Measurements from ENCODE around the gene GH1.
"Not testable (repeated sequence)": the region's sequence is repeated elsewhere in the genome, so short reads cannot be mapped to it uniquely, and the experiment has no call there.

GH1 gene

DNA sequence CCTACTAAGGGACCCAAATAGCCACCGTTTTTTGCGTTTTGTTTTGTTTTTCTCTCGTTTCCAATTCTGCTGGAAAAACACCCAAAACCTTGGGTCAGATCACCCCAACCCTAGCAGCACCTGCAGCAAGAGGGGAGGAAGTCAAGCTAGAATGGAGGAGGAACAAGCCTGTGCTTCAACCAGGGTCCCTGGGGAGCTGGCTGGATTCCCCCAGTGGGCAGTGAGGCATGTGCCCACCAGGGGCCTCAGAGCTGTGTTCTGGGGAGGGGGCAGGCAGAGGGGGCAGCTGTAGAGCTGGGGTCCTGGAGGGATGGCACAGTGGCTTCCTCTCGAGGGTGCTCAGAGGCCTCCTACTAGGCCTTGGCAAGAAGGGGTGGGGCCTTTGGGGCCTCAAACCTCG lies 7.0 kb upstream of the GH1 start:
- DNase-seq (ENCODE audit: low read depth), result no peak
- H3K4me3 ChIP-seq (ENCODE audit: low read depth, low read length), result no peak overlapping the region
- TF ChIP-seq, protein P1, sequence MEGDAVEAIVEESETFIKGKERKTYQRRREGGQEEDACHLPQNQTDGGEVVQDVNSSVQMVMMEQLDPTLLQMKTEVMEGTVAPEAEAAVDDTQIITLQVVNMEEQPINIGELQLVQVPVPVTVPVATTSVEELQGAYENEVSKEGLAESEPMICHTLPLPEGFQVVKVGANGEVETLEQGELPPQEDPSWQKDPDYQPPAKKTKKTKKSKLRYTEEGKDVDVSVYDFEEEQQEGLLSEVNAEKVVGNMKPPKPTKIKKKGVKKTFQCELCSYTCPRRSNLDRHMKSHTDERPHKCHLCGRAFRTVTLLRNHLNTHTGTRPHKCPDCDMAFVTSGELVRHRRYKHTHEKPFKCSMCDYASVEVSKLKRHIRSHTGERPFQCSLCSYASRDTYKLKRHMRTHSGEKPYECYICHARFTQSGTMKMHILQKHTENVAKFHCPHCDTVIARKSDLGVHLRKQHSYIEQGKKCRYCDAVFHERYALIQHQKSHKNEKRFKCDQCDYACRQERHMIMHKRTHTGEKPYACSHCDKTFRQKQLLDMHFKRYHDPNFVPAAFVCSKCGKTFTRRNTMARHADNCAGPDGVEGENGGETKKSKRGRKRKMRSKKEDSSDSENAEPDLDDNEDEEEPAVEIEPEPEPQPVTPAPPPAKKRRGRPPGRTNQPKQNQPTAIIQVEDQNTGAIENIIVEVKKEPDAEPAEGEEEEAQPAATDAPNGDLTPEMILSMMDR (conservative IDR thresholded peaks at IDR 0.05; ENCODE audit: low read depth, low read length), result no peak

DNA sequence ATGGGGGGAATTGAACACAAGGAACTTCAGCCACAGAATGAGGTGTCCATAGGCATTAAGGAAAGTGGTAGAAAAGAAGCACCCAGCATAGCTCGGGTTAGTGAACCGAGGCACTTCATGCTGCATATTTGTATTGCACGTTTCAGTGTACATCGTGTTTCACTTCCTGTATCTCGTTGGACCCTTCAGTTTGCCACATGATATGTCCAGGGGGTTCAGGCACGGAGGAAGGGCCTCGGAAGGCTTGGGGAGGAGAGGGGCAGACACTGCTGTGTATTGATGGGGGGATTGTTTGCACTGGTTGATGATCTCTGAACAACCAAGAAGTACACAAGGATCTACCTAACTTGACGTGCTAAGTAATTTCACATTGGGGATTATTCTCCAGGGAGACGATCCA lies 3.8 kb upstream of the GH1 start:
- not testable (repeated sequence) for DNase-seq (ENCODE audit: low read depth); H3K4me3 ChIP-seq (ENCODE audit: low read depth, low read length)

DNA sequence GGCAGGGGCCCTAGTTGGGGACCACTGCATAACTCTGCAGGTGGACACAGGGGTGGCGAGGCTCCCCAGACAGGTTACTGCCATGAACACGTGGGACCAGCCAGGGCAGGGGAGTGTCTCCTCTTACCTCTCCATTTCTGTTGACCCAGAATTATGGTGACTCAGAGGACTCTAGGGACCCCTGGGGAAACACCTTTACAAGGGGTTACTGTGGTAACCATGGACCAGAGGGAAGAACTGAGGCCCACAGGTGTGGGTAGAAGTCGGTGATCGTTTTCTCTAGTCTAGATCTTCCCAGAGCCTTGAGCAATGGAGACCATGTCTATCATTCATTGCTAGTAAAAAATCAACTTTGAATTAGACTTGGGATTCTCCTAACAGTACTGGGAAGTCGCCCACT lies 2.1 kb upstream of the GH1 start:
- not testable (repeated sequence) for H3K4me3 ChIP-seq (ENCODE audit: low read depth, low read length); DNase-seq (ENCODE audit: low read depth)

DNA sequence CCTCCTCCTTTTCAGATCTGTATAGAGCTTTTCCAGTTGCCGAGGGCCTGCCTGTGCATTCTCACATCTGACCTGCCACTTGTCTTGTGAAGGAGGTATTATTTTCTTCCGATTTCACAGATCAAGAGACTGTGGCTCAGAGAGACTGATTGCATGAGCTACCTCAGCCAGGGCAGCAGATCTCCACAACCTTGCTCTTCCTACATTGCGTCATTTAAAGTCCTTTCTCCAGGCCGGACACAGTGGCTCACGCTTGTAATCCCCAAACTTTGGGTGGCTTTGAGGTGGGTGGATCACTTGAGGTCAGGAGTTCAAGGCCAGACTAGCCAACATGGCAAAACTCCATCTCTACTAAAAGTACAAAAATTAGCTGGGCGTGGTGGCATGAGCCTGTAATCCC lies 1.4 kb upstream of the GH1 start:
- not testable (repeated sequence) for H3K4me3 ChIP-seq (ENCODE audit: low read depth, low read length); DNase-seq (ENCODE audit: low read depth)

DNA sequence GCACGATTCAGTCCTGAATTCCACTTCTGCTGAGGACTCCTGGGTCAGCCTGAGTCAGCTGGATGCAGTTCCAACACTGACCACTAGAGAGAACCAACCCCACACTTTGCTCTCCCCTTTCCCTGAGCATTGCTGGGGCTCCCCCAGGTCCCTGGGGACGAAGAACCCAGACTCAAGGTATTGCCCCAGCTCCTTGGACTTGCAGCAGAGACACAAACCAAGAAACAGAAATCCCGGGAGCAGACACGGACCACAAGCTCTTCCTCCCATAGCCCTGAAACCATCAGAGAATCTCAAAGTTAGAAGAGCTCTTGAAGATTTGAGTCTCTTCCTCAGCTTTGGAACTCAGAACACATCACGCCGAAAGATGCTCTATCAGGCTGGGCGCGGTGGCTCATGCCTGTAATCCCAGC lies 678 bp upstream of the GH1 start:
- TF ChIP-seq, protein P1 (conservative IDR thresholded peaks at IDR 0.05; ENCODE audit: low read depth, low read length), result peak; percentile 93
- peak; percentile 75 for DNase-seq (ENCODE audit: low read depth)
- no peak overlapping the region for H3K4me3 ChIP-seq (ENCODE audit: low read depth, low read length)

DNA sequence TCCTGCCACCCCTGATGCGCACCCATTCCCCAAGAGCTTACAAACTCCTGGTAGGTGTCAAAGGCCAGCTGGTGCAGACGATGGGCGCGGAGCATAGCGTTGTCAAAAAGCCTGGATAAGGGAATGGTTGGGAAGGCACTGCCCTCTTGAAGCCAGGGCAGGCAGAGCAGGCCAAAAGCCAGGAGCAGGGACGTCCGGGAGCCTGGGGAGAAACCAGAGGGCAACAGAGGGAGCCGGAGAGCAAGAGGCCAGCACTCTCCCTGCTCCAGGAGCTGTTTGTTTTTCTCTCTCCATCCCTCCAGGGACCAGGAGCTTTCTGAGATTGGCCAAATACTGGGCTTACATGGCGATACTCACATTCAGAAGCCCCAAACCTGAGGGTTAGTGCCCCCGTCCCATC lies 334 bp downstream of the GH1 start:
- DNase-seq (ENCODE audit: low read depth), result no peak
- TF ChIP-seq, protein P1 (conservative IDR thresholded peaks at IDR 0.05; ENCODE audit: low read depth, low read length), result no peak
- H3K4me3 ChIP-seq (ENCODE audit: low read depth, low read length), result no peak overlapping the region

DNA sequence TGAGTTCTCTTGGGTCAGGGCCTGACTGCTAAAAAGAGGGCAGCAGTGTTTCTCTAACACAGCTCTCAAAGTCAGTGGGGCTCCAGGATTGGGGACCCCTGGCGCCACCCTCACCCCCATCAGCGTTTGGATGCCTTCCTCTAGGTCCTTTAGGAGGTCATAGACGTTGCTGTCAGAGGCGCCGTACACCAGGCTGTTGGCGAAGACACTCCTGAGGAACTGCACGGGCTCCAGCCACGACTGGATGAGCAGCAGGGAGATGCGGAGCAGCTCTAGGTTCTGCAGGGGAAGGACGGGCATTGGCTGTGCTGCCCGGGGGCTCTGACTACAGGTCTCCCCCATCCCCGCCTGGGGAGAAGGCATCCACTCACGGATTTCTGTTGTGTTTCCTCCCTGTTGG lies 993 bp downstream of the GH1 start:
- no peak for DNase-seq (ENCODE audit: low read depth)
- no peak overlapping the region for H3K4me3 ChIP-seq (ENCODE audit: low read depth, low read length)
- TF ChIP-seq, protein P1 (conservative IDR thresholded peaks at IDR 0.05; ENCODE audit: low read depth, low read length), result no peak

DNA sequence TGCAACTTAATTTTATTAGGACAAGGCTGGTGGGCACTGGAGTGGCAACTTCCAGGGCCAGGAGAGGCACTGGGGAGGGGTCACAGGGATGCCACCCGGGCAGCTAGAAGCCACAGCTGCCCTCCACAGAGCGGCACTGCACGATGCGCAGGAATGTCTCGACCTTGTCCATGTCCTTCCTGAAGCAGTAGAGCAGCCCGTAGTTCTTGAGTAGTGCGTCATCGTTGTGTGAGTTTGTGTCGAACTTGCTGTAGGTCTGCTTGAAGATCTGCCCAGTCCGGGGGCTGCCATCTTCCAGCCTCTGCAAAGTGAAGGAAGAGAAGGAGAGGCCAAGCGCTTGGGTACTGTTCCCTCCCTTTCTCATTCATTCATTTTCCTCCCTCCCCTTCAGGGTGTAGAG lies 1.4 kb downstream of the GH1 start:
- not testable (repeated sequence) for H3K4me3 ChIP-seq (ENCODE audit: low read depth, low read length); DNase-seq (ENCODE audit: low read depth)

DNA sequence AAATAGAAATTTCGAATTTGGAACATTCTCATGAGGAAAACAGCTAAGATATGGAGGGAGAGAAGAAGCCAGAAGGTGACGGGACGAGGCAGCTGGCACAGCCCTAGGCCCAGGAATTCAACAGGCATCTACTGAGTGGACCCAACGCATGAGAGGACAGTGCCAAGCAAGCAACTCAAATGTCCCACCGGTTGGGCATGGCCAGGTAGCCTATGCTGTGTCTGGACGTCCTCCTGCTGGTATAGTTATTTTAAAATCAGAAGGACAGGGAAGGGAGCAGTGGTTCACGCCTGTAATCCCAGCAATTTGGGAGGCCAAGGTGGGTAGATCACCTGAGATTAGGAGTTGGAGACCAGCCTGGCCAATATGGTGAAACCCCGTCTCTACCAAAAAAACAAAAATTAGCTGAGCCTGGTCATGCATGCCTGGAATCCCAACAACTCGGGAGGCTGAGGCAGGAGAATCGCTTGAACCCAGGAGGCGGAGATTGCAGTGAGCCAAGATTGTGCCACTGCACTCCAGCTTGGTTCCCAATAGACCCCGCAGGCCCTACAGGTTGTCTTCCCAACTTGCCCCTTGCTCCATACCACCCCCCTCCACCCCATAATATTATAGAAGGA lies 2.0 kb downstream of the GH1 start:
- H3K4me3 ChIP-seq (ENCODE audit: low read depth, low read length), result no peak overlapping the region
- DNase-seq (ENCODE audit: low read depth), result no peak
- TF ChIP-seq, protein P1 (conservative IDR thresholded peaks at IDR 0.05; ENCODE audit: low read depth, low read length), result no peak

DNA sequence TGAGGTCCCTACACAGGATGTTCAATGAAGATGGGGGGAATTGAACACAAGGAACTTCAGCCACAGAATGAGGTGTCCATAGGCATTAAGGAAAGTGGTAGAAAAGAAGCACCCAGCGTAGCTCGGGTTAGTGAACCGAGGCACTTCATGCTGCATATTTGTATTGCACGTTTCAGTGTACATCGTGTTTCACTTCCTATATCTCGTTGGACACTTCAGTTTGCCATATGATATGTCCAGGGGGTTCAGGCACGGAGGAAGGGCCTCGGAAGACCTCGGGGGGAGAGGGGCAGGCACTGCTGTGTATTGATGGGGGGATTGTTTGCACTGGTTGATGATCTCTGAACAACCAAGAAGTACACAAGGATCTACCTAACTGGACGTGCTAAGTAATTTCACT lies 2.9 kb downstream of the GH1 start:
- not testable (repeated sequence) for H3K4me3 ChIP-seq (ENCODE audit: low read depth, low read length); DNase-seq (ENCODE audit: low read depth)

All from choroid plexus epithelial cell (primary cell).